HG03460 (cell line): ENCODE measurements around the gene GAK.
"Not testable (repeated sequence)": the region's sequence is repeated elsewhere in the genome, so short reads cannot be mapped to it uniquely, and the experiment has no call there.

Experiments used
- ATAC-seq: cut with Tn5 transposase; IDR thresholded peaks from one replicate; pipeline ENCODE4 v1.9.1; 2021; ENCODE audit not compliant: unreplicated experiment

Gene GAK

DNA sequence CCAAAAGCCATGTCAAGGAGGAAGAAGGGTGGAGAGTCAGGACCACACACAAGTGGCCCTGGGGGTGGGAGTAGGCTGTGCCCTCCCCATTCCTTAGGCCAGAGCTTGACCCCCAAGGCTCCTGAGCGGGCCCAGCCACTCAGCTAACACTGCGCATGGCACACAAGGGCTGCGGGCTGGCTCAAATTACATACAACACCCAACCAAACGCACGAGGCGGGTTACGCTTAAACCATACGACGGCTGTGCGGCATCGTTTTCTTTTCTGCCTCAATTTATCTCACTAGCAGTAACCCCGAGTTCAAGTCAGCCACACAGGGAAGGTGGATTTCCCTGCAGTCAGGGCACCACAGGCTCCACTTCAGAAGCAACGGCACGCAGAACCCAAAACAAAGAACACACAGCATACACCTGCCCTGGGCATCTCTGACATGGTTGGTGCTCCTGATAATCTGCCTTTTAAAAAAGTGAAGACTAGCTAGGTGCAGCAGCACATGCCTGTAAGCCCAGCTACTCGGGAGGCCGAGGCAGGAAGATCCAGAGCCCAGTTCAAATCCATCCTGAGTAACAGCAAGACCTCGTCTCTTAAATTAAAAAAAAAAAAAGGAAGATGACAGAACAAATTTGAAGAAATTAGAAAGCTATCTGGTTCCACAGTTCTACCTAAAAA, 2.9 kb downstream of the GAK start:
- ATAC-seq, result no peak

DNA sequence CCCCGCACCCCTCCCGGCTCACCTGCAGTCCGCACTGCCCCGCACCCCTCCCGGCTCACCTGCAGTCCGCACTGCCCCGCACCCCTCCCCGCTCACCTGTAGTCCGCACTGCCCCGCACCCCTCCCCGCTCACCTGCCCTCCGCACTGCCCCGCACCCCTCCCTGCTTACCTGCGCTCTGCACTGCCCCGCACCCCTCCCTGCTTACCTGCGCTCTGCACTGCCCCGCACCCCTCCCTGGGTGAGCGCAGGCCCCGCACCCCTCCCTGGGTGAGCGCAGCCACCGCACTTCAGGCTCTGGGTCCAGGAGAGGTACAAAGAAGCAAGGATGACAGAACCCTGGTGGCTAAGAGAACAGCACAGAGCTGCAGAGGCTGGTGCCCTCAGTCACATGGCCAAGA, 4.5 kb downstream of the GAK start:
- not testable (repeated sequence) for ATAC-seq

DNA sequence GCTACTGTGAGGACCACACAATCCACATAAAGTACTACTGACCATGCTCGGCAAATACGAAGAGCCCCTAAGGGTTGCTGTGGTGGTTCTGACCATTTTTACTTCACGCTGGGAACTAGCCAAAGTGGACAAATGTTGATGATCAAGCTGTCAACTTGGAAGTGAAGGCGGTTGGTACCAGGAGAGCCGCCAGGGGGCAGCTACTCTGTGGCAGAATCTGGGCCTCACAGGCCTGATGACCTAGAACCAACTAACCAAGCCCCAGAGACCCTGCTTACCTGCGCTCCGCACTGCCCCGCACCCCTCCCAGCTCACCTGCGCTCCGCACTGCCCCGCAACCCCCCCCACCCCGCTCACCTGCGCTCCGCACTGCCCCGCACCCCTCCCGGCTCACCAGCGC, 5.6 kb downstream of the GAK start:
- no peak for ATAC-seq

DNA sequence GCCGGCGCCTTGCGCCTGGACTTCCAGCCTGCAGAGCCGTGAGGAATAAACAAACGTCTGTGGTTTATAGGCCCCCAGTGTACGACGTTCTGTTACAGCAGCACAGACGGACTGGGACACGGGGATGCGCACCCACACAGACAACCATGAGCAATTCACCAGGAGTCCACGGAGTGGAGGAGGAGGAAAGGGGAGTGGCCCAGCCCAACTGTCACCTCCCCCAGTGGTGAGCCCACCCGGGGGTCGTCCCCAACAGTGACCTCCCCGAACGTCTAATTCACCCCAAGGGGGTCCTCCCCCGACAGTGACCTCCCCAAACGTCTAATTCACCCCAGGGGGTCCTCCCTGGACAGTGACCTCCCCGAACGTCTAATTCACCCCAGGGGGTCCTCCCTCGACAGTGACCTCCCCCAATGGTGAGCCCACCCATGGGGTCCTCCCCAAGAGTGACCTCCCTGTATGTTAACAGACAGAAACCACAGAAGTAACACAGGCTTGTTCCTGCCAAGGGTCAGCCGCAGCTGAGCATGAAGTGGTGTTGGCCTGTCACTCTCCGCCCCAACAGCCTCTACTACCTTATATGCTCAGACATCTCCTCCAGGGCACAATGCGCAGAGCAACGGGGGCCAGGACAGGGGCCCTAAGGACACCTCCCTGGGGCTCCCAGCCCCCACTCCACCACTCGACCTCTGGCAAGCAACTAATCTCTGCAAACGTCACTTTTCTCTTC, 6.2 kb downstream of the GAK start:
- ATAC-seq, result no peak

DNA sequence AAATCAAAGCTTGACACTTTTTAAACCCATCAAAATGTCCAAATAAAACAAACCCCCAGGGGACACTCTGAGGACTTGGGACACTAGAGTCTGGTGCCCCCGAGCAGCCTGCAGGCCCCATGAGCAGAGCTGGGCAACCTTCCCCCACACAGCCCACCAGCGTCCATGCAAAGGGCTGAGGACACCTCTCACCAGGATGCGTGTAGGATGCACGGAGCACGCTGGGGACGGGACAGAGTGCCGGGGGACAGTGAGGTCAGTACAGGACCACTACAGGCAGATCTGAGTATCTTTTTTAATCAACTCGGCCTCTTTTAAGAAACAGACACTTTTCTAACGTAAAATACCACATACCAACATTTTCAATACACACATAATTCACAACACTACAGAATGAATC, 6.9 kb downstream of the GAK start:
- no peak for ATAC-seq

DNA sequence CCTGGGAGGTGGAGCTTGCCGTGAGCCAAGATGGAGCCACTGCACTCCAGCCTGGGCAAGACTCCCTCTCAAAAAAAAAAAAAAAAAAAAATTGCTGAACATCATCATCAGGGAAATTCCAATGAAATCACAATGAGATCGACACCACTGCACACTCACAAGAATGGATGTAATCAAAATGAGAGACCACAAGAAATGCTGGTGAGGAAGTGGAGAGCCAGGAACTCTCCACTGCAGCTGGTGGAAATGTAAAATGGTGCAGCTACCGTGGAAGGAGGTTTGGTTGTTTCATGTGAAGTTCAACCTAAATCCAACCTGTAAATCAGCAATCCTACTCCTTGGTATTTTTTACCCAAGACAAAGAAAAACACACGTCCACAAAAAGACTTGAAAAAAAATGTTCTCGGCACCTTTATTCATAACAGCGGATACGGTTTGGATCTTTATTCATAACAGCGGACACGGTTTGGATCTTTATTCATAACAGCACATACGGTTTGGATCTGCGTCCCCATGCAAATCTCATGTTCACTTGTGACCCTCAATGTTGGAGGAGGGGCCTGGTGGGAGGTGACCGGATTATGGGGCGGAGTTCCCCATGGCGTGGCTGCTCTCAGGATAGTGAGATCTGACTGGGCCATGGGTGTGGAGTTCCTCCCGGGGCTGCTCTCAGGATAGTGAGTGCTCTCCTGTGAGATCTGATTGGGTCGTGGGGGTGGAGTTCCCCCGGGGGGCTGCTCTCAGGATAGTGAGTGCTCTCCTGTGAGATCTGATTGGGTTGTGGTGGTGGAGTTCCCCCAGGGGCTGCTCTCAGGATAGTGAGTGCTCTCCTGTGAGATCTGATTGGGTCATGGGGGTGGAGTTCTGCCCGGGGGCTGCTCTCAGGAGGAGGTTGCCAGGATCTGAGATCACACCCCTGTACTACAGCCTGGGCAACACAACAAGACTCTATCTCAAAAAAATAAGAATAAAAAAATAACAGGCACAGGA, 7.7 kb downstream of the GAK start:
- no peak for ATAC-seq

DNA sequence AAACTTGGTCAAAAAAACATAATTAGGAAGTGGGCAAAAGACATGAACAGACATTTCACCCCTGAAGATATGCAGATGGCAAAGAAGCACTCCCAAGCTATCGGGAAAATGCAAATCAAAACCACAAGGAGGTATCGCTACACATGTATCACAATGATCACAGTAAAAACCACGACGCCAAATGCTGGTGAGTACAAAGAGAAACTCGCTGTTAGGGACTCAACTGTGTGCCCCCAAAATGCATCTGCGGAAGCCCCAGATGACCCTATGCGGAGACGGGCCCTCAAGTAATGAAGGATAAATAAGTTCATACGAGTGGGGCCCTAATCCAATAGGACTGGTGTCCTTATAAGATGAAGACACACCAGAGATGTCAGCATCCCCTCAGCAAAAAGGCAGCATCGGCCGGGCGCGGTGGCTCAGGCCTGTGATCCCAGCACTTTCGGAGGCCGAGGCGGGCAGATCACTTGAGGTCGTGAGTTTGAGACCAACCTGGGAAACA, 10.2 kb downstream of the GAK start:
- ATAC-seq, result no peak

DNA sequence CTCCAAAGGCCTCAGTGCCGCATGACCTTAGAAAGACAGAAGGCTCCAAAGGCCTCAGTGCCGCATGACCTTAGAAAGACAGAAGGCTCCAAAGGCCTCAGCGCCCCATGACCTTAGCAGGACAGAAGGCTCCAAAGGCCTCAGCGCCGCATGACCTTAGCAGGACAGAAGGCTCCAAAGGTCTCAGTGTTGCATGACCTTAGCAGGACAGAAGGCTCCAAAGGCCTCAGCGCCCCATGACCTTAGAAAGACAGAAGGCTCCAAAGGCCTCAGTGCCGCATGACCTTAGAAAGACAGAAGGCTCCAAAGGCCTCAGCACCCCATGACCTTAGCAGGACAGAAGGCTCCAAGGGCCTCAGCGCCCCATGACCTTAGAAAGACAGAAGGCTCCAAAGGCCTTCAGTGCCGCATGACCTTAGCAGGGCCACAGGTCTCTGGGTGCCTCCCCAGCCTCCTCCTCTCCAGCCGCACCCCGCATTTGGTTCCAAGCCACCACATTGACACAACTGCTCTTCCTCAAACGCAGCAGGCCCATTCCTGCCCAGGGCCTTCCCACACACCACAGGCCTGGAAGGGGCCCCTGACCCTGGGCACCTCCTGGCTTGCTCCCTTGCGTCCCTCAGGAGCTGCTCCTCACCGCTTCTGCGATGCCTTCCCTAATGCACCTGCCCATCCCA, 13.0 kb downstream of the GAK start:
- ATAC-seq, result not testable (repeated sequence)

DNA sequence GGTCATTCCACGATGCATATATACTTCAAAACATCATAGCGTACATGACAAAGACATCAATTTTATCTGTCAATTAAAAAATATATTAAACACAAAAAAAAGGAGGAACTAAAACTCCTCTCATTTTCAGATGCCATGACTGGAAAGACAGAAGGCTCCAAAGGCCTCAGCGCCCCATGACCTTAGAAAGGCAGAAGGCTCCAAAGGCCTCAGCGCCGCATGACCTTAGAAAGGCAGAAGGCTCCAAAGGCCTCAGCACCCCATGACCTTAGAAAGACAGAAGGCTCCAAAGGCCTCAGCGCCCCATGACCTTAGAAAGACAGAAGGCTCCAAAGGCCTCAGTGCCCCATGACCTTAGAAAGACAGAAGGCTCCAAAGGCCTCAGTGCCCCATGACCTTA, 13.5 kb downstream of the GAK start:
- not testable (repeated sequence) for ATAC-seq

DNA sequence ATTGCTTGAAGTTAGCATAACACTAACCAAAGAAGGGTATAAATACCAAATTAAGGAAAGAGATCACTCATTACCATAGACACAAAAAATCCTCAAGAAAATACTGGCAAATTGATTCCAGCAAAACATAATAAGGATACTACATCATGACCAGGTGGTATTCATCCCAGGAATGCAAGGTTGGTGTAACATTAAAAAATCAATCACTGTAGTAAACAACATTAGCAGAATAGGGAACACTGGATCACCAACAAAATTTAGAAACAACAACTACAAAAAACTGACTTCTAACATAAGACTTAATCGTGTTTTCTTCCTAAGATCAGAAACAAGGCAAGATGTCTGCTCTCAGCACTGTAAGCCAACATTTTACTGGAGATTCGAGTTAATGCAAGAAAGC, 14.1 kb downstream of the GAK start:
- ATAC-seq, result no peak

DNA sequence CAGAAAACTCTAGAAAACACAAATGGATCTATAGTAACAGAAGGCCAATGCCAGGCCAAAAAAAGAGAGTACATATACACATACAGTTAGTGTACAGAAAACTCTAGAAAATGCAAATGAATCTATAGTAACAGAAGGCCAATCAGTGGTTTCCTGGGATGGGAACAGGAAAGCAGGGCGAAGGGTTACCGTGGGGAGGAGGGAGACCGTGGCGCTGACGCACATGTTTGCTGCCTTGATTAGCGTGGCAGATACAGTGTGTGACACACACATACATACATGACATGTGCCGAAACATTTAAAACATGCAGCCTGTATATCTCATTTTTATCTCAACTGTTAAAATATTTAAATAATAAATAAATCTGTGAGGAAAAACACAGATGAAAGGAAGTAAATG, 14.7 kb downstream of the GAK start:
- ATAC-seq, result no peak

DNA sequence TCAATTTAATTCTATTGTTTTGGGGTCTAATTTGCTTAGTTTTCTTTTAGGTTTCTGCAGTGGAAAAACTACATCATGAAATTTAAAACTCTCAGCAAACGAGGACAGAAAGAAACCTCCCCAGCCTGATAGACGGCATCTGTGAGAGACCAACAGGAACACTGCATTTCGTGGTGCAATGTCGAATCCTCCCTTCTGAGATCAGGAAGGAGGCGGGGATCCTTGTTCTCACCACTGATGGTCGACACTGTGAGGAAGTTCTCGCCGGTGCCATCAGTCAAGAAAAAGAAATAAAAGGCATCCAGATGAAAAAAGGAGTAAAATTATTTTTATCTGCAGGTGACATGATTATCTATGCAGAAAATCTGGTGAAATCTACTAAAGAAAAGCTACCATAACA, 16.5 kb downstream of the GAK start:
- no peak for ATAC-seq

DNA sequence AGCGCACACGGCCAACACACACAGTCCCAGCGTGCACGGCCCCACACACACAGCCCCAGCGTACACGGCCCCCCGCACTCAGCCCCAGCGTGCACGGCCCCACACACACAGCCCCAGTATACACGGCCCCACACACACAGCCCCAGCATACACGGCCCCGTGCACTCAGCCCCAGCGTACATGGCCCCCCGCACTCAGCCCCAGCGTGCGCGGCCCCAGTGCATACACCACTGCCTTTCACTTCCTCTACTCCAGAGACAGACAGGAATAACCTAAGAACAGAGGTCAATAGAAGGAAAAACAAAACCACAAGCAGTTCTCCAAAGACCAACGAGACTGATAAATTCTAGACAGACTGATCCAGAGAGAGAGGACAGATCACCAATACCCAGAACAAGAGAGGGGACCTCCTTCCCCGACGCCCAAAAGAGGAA, 17.1 kb downstream of the GAK start:
- no peak for ATAC-seq

DNA sequence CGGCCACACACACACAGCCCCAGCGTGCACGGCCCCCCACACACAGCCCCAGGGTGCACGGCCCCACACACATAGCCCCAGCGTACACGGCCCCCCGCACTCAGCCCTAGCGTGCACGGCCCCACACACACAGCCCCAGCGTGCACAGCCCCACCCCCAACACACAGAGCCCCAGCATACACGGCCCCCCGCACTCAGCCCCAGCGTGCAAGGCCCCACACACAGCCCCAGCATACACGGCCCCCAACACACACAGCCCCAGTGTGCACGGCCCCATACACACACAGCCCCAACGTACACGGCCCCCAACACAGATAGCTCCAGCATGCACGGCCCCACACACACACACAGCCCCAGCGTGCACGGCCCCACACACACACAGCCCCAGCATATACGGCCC, 17.6 kb downstream of the GAK start:
- ATAC-seq, result no peak

DNA sequence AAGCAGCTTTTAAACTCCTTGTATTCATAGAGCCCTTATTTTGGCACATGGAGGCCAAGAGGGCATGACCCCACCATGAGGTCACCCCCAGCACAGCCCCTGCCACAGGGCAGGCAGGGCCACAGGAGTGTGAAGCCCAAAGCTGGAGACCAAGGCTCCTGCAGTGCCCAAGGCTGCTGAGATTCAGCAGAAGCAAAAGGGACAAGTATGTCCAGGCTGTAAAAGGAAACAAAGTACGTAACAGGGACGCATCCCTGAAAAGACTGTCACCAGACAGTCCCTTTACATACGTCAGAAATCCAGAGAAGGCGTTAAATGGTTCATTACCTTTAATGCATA, 18.9 kb downstream of the GAK start:
- ATAC-seq, result no peak

DNA sequence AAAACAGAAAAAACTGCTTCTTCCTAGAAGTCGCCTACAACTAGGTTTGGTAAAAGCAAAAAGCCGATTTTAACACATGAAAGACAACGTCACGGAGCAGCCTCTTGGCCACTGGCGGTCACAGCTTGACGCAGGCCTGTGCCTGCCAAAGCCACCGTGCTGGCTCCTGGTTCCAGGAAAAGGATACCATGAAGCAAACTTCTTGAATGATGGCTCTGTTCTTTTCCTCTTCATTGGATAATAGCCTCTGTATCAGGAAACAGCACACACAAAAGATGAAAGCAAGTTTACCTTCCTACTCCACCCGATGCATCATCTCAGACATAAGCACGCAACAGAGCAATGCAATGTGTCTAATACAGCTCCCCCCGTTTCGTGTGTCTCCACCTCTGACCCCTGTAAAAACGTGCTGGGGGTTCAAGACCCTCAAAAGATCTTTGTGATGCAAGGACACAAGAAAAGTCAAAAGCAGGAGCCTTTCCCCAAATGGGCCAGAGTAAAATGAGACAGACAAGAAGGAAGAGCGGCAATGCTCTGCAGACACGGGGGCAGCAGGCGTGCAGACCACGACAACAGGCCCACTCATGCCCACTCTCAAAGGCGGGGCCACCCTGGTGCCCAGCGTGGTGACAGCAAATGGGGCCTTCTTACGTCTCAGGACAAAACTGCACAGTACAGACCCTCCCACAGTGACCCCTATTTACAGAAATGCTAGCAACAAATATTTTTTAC, 19.4 kb downstream of the GAK start:
- no peak for ATAC-seq

DNA sequence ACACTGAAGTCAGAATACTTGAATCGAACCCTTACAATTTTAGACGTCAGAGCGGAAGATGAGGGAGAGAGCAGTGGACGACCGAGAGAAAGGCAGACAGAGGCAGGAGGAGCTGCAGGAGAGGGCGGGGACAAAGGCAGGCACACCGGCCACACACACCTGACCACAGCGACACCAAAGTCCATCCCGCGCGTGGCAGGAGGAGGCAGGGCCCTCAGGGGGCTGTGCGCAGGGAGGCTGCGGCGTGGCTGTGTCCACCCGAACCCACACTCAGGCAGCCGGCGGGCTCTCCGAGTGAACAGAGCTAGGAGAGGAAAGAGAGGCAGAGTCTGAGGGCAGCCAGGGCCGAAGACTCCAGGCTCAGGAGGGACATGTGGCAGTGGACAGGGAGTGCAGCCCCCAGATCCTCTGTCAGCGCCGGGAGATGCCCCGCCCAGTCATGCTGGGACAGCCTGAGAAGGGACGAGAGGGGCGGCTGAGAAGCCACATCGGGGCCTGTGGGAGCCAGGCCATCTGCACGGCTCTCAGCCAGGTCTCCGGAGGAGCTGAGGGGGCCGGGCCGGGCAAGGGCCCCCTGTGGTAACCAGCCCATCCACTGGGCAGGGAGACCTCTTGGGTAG, 20.1 kb downstream of the GAK start:
- no peak for ATAC-seq

DNA sequence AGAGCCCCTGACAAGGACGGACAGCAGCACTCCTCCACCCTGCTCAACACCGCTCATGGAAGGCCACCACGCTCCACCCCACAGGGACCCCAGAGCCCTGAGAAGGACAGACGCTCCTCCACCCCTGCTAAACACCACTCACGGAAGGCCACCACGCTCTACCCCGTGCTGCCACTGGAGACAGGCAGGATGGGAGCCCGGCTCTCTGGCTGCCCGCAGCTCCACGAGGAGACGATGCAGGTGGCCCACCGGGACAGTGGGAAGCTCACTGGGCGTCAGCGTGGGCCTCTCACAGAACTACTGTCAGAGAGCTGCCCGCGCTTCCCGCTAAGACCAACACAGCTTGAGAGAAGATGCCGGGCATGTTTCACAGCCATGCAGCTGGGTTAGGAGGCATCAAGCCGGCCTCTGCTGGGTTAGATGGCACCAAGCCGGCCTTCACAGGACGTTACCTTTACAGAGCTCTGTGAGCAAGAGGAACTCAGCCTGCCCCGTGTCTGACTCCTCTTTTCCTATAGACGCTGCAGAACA, 20.8 kb downstream of the GAK start:
- no peak for ATAC-seq

DNA sequence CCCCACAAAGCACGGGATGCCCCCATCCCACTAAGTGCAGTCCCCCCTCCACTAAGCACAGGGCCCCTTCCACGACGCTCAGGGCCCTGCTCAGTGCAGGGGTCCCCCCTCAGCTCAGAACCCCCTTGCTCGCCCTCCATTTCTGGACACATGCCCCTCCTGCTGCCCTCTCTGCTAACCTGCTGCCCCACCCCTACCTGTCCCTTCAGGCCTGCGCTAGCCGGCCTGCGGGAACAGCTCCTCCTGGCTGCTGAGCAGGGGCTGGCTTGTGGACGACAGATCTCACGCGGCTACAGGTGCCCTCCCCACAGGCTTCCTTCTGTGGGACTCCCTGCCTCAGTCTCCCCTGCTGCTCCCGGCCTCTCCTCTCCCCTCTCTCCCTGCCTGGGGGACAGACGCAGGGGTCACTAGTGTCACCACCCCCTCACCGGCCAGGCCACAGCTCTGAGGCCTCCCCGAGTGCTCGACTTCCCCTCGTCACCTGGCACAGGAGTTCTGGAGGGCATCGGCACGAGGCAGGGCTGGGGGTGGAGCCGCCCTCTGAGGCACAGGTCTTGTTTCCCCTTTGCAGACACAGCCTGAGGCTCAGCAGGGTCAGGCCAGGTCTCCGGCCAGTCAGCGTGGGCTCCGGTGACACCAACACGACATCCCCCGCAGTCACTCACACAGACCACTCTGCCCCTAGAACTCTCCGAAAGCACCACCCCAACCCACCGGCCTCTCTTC, 21.6 kb downstream of the GAK start:
- no peak for ATAC-seq
